Stimulated activated CD4-positive, alpha-beta T cell treated with anti-CD3 and anti-CD28 coated beads, Interleukin-15, amount 100 ng/mL, for 48 hours (primary cell): Measurements from ENCODE around the gene SEMA7A.

Experiments used
- DNase-seq, 2 donors: peaks; one replicate each; pipeline ENCODE4 v3.0.0-alpha.2; 2020; ENCODE audit warnings: low read depth in 2 of 2

The SEMA7A gene

GRCh38 chr15:74451861-74452835 lies 18.4 kb upstream of the SEMA7A start:
- DNase-seq = no peak

- DNase-seq = no peak
Observed at GRCh38 chr15:74451322-74451721, 17.6 kb upstream of the SEMA7A start.

- no peak for DNase-seq
Observed at GRCh38 chr15:74449643-74450205, 16.0 kb upstream of the SEMA7A start.

GRCh38 chr15:74449095-74449494 lies 15.3 kb upstream of the SEMA7A start:
- no peak for DNase-seq

GRCh38 chr15:74445816-74446763 lies 12.3 kb upstream of the SEMA7A start:
- DNase-seq = no peak

GRCh38 chr15:74444106-74445062 lies 10.6 kb upstream of the SEMA7A start:
- no peak for DNase-seq

- DNase-seq = no peak
Observed at GRCh38 chr15:74443100-74443909, 9.5 kb upstream of the SEMA7A start.

GRCh38 chr15:74442604-74443003 lies 8.8 kb upstream of the SEMA7A start:
- no peak for DNase-seq

- no peak for DNase-seq
Observed at GRCh38 chr15:74442063-74442462, 8.3 kb upstream of the SEMA7A start.

GRCh38 chr15:74441248-74441941 lies 7.6 kb upstream of the SEMA7A start:
- DNase-seq = no peak

- DNase-seq = peak; percentile 60 to 74
Observed at GRCh38 chr15:74438721-74439316, 5.1 kb upstream of the SEMA7A start.

- no peak for DNase-seq
Observed at GRCh38 chr15:74438206-74438605, 4.4 kb upstream of the SEMA7A start.

GRCh38 chr15:74434263-74435136 lies 742 bp upstream of the SEMA7A start:
- no peak for DNase-seq

GRCh38 chr15:74432968-74433591 lies 678 bp downstream of the SEMA7A start:
- DNase-seq = peak in 1 of 2 donors; percentile 12

- no peak for DNase-seq
Observed at GRCh38 chr15:74432271-74432967, 1.3 kb downstream of the SEMA7A start.

- no peak for DNase-seq
Observed at GRCh38 chr15:74431645-74432044, 2.1 kb downstream of the SEMA7A start.

GRCh38 chr15:74431116-74431515 lies 2.6 kb downstream of the SEMA7A start:
- DNase-seq = no peak
